GM12878 (cell line): ENCODE data around the gene CEP97. TPM values are rescaled to one million over a fixed set of nuclear protein-coding genes. Genes with fewer than 3 reads are reported as not detected.
A peak's percentile ranks its signal among the peaks of the same experiment; 100 is the strongest.

Source experiments
- BCL11A ChIP-seq: IDR thresholded peaks from 2 replicates; pipeline ENCODE4 v1.6.1; 2011; ENCODE audit warnings: low read depth, low read length
- EGR1 ChIP-seq, 2 experiments: IDR thresholded peaks; 1 replicate in 1 of 2; 2 replicates in 1 of 2; pipeline ENCODE4 v1.6.1; 2011 to 2012; ENCODE audit warnings: low read depth in 2 of 2, low read length in 2 of 2, borderline replicate concordance in 1 of 2, mild to moderate bottlenecking in 1 of 2, moderate library complexity in 1 of 2
- HDAC6 ChIP-seq: fragments of 200-600 bp; sonication (generic); IDR thresholded peaks from one replicate; pipeline ENCODE4 v1.8.0; 2017; ENCODE audit warnings: antibody characterized with exemption; ENCODE audit not compliant: unreplicated experiment
- IKZF1 ChIP-seq: fragments of 450-650 bp; conservative IDR thresholded peaks from 2 replicates; pipeline ENCODE4 v1.6.1; 2017; ENCODE audit warnings: antibody characterized with exemption, mild to moderate bottlenecking
- JUNB ChIP-seq: IDR thresholded peaks from 2 replicates; pipeline ENCODE4 v1.6.1; 2016; ENCODE audit warnings: antibody characterized with exemption, mild to moderate bottlenecking
- LARP7 ChIP-seq: fragments of 450-650 bp; IDR thresholded peaks from 2 replicates; pipeline ENCODE4 v1.6.1; 2017; ENCODE audit warnings: mild to moderate bottlenecking
- MEF2A ChIP-seq: IDR thresholded peaks from 2 replicates; pipeline ENCODE4 v1.6.1; 2011; ENCODE audit warnings: low read depth, mild to moderate bottlenecking, low read length, moderate library complexity; ENCODE audit not compliant: insufficient read depth
- MEF2B ChIP-seq: fragments of 450-650 bp; IDR thresholded peaks from 2 replicates; pipeline ENCODE4 v1.6.1; 2018; ENCODE audit warnings: mild to moderate bottlenecking, moderate library complexity; ENCODE audit not compliant: partially characterized antibody, poor library complexity, severe bottlenecking
- MXI1 ChIP-seq: fragments of 150-350 bp; IDR thresholded peaks from 2 replicates; pipeline ENCODE4 v1.6.1; 2011; ENCODE audit warnings: low read depth, mild to moderate bottlenecking, inconsistent platforms, low read length, improper control_type of control experiment
- NRF1 ChIP-seq: conservative IDR thresholded peaks from 2 replicates; pipeline ENCODE4 v1.6.1; 2011; ENCODE audit warnings: mild to moderate bottlenecking, low read depth, low read length, improper control_type of control experiment
- RAD21 ChIP-seq: IDR thresholded peaks from 2 replicates; pipeline ENCODE4 v1.6.1; 2011; ENCODE audit warnings: mild to moderate bottlenecking, low read depth, low read length, moderate library complexity; ENCODE audit not compliant: insufficient read depth
- SIN3A ChIP-seq: IDR thresholded peaks from 2 replicates; pipeline ENCODE4 v1.6.1; 2012; ENCODE audit warnings: low read depth, low read length, improper control_type of control experiment
- SIX5 ChIP-seq: IDR thresholded peaks from 2 replicates; pipeline ENCODE4 v1.6.1; 2011; ENCODE audit warnings: mild to moderate bottlenecking, low read depth, low read length, moderate library complexity; ENCODE audit not compliant: severe bottlenecking
- SRF ChIP-seq, 2 experiments: IDR thresholded peaks; 2 replicates each; pipeline ENCODE4 v1.6.1; 2011; ENCODE audit warnings: low read depth in 2 of 2, low read length in 2 of 2, mild to moderate bottlenecking in 1 of 2, moderate library complexity in 1 of 2
- SUPT20H ChIP-seq: IDR thresholded peaks from 2 replicates; pipeline ENCODE4 v1.6.1; 2011; ENCODE audit warnings: low read depth, mild to moderate bottlenecking, low read length, moderate library complexity, borderline replicate concordance; ENCODE audit not compliant: control insufficient read depth
- TAF1 ChIP-seq: IDR thresholded peaks from 2 replicates; pipeline ENCODE4 v1.6.1; 2011; ENCODE audit warnings: mild to moderate bottlenecking, low read depth, low read length, borderline replicate concordance
- WRNIP1 ChIP-seq: IDR thresholded peaks from 2 replicates; pipeline ENCODE4 v1.6.1; 2011; ENCODE audit warnings: low read depth, low read length, improper control_type of control experiment, borderline replicate concordance
- YBX1 ChIP-seq: fragments of 450-650 bp; IDR thresholded peaks from 2 replicates; pipeline ENCODE4 v1.6.1; 2016; ENCODE audit warnings: antibody characterized with exemption
- ZNF622 ChIP-seq: fragments of 450-650 bp; IDR thresholded peaks from 2 replicates; pipeline ENCODE4 v1.6.1; 2017; ENCODE audit warnings: mild to moderate bottlenecking, inconsistent platforms
- polyA plus RNA-seq, 11 experiments: library from polyadenylated mRNA; depleted of rRNA in 4 of 11; unstranded in 6 of 11; stranded (reverse) in 5 of 11; fragments of >200 nt; fragmentation: Nextera tagmentation in 4 of 11; fragmentation: Illumina TruSeq in 1 of 11; extraction: Ambion mirVana in 4 of 11; extraction: Trizol in 1 of 11; gene quantifications; 1 replicate in 1 of 11; 2 replicates in 10 of 11; pipeline versions ENCODE4 v1.2.1 to v1.2.3, GENCODE V29; 2011 to 2016; ENCODE audit warnings: inconsistent platforms in 2 of 11, missing spikeins in 2 of 11, low read depth in 1 of 11
- total RNA-seq, 4 experiments: library from RNA; depleted of rRNA in 3 of 4; stranded (reverse); fragments of >200 nt in 3 of 4; fragmentation: Illumina TruSeq in 1 of 4; extraction: Trizol in 1 of 4; gene quantifications; 2 replicates each; pipeline versions ENCODE4 v1.2.1 to v1.2.3, GENCODE V29; 2013 to 2021
- TF ChIP-seq, protein P1 (sequence below): fragments of 450-650 bp; IDR thresholded peaks from 2 replicates; pipeline ENCODE4 v1.6.1; 2017; ENCODE audit warnings: mild to moderate bottlenecking, moderate library complexity
- TF ChIP-seq, protein P2 (sequence below): IDR thresholded peaks from 2 replicates; pipeline ENCODE4 v1.6.1; 2012; ENCODE audit warnings: improper control_type of control experiment, low read depth, low read length; ENCODE audit not compliant: insufficient replicate concordance

CEP97 gene
- total and polyA plus RNA-seq, 10 of the 15 experiments (the other 5 are each of a cell fraction or from before 2014, with no cell fraction given): 1.9 to 13.7 (median 5.8) TPM

DNA sequence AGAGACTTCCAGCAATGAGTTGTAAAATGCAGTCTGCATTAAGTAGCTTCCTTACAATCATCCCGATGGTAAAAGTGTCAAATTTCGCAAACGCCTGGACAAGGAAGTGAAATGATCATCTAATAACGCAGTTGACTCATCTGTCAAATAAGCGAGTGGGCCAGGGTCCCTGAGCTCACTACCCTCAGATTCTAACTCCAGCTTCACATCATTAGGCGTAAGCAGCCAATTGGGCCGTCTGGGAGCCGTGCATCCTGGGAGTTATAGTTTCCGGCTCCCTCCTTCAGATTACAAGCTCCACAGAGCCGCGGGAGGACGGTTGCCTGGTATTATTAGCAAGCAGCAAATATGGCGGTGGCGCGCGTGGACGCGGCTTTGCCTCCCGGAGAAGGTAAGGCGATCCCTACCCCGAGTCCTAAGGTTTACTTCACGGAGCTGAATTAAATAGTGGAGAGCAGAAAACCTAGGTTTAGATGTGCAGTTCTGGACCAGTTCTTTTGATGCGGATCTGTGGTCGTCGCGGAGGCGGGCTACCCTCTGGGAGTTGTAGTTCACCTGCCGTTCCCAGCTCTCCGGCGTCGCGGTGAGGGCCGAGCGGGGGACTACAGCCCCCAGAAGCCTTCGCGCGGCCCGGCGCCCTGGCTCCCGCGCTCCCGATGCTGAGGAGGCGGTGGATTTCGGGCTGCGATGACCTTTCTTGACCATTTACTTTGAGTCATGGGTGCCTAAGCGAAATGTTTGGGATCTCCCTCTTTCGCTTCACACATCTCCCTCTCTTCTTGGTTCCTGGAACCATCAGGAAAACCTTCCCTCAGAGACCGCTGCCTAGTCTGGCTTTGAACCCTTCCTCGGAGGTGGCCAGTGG lies at the start of gene CEP97 (continued):
- TF ChIP-seq TAF1: peak; percentile 56; the same call in 1 of the 2 replicates
- TF ChIP-seq MXI1: peak; percentile 50; the same call in 1 of the 2 replicates
- no peak for TF ChIP-seq RAD21
- no peak for TF ChIP-seq HDAC6
- TF ChIP-seq, protein P1, sequence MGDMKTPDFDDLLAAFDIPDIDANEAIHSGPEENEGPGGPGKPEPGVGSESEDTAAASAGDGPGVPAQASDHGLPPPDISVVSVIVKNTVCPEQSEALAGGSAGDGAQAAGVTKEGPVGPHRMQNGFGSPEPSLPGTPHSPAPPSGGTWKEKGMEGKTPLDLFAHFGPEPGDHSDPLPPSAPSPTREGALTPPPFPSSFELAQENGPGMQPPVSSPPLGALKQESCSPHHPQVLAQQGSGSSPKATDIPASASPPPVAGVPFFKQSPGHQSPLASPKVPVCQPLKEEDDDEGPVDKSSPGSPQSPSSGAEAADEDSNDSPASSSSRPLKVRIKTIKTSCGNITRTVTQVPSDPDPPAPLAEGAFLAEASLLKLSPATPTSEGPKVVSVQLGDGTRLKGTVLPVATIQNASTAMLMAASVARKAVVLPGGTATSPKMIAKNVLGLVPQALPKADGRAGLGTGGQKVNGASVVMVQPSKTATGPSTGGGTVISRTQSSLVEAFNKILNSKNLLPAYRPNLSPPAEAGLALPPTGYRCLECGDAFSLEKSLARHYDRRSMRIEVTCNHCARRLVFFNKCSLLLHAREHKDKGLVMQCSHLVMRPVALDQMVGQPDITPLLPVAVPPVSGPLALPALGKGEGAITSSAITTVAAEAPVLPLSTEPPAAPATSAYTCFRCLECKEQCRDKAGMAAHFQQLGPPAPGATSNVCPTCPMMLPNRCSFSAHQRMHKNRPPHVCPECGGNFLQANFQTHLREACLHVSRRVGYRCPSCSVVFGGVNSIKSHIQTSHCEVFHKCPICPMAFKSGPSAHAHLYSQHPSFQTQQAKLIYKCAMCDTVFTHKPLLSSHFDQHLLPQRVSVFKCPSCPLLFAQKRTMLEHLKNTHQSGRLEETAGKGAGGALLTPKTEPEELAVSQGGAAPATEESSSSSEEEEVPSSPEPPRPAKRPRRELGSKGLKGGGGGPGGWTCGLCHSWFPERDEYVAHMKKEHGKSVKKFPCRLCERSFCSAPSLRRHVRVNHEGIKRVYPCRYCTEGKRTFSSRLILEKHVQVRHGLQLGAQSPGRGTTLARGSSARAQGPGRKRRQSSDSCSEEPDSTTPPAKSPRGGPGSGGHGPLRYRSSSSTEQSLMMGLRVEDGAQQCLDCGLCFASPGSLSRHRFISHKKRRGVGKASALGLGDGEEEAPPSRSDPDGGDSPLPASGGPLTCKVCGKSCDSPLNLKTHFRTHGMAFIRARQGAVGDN: no peak
- no peak for TF ChIP-seq NRF1
- TF ChIP-seq EGR1 (IDR thresholded peaks at IDR 0.05; ENCODE audit: borderline replicate concordance in 1 of 2, low read depth in 2 of 2, low read length in 2 of 2): 0 out of 3 replicates have a peak, but pooled peaks of 1 of the 2 experiments have one; percentile 46
- TF ChIP-seq YBX1: no peak
- TF ChIP-seq, protein P2, sequence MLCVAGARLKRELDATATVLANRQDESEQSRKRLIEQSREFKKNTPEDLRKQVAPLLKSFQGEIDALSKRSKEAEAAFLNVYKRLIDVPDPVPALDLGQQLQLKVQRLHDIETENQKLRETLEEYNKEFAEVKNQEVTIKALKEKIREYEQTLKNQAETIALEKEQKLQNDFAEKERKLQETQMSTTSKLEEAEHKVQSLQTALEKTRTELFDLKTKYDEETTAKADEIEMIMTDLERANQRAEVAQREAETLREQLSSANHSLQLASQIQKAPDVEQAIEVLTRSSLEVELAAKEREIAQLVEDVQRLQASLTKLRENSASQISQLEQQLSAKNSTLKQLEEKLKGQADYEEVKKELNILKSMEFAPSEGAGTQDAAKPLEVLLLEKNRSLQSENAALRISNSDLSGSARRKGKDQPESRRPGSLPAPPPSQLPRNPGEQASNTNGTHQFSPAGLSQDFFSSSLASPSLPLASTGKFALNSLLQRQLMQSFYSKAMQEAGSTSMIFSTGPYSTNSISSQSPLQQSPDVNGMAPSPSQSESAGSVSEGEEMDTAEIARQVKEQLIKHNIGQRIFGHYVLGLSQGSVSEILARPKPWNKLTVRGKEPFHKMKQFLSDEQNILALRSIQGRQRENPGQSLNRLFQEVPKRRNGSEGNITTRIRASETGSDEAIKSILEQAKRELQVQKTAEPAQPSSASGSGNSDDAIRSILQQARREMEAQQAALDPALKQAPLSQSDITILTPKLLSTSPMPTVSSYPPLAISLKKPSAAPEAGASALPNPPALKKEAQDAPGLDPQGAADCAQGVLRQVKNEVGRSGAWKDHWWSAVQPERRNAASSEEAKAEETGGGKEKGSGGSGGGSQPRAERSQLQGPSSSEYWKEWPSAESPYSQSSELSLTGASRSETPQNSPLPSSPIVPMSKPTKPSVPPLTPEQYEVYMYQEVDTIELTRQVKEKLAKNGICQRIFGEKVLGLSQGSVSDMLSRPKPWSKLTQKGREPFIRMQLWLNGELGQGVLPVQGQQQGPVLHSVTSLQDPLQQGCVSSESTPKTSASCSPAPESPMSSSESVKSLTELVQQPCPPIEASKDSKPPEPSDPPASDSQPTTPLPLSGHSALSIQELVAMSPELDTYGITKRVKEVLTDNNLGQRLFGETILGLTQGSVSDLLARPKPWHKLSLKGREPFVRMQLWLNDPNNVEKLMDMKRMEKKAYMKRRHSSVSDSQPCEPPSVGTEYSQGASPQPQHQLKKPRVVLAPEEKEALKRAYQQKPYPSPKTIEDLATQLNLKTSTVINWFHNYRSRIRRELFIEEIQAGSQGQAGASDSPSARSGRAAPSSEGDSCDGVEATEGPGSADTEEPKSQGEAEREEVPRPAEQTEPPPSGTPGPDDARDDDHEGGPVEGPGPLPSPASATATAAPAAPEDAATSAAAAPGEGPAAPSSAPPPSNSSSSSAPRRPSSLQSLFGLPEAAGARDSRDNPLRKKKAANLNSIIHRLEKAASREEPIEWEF: no peak
- TF ChIP-seq IKZF1: peak; percentile 98
- no peak for TF ChIP-seq ZNF622
- TF ChIP-seq MEF2B: no peak
- TF ChIP-seq JUNB: no peak; the same call in 1 of the 2 replicates
- peak; percentile 90 for TF ChIP-seq SIX5
- TF ChIP-seq SUPT20H: no peak
- no peak for TF ChIP-seq WRNIP1
- TF ChIP-seq SRF (IDR thresholded peaks at IDR 0.05; ENCODE audit: low read depth in 2 of 2, low read length in 2 of 2): no peak
- no peak for TF ChIP-seq MEF2A
- TF ChIP-seq BCL11A: no peak
- TF ChIP-seq LARP7: peak; percentile 66; the same call in 1 of the 2 replicates
- no peak; the same call in 1 of the 2 replicates for TF ChIP-seq SIN3A
